ENCODE measurements around the gene KRTAP20-3.

GRCh38 chr21:30642564-30642963, at the start of gene KRTAP20-3:
- no peak for TF ChIP-seq CTCF (IDR thresholded peaks at IDR 0.05)
- no peak for TF ChIP-seq POLR2A (IDR thresholded peaks at IDR 0.05)
- no peak for TF ChIP-seq POLR2AphosphoS5 (IDR thresholded peaks at IDR 0.05)
- no peak for TF ChIP-seq EP300 (IDR thresholded peaks at IDR 0.05)
